ENCODE results near the gene POU4F3.

POU4F3 gene

GRCh38 chr5:146329697-146330096 lies 8.9 kb upstream of the POU4F3 start:
- TF ChIP-seq CTCF (conservative IDR thresholded peaks at IDR 0.05), result no peak
- no peak overlapping the region for H3K27ac ChIP-seq

GRCh38 chr5:146331423-146331822 lies 7.2 kb upstream of the POU4F3 start:
- TF ChIP-seq CTCF (conservative IDR thresholded peaks at IDR 0.05), result no peak
- no peak overlapping the region for H3K27ac ChIP-seq

GRCh38 chr5:146334074-146334533 lies 4.5 kb upstream of the POU4F3 start:
- H3K27ac ChIP-seq, result no peak overlapping the region
- no peak for TF ChIP-seq CTCF (conservative IDR thresholded peaks at IDR 0.05)

- H3K27ac ChIP-seq, result no peak overlapping the region
- TF ChIP-seq CTCF (conservative IDR thresholded peaks at IDR 0.05), result no peak
Measured at GRCh38 chr5:146336197-146336596, 2.4 kb upstream of the POU4F3 start.

- no peak overlapping the region for H3K27ac ChIP-seq
- no peak for TF ChIP-seq CTCF (conservative IDR thresholded peaks at IDR 0.05)
Measured at GRCh38 chr5:146337264-146337904, 1.3 kb upstream of the POU4F3 start.

GRCh38 chr5:146337928-146338327 lies 711 bp upstream of the POU4F3 start:
- H3K27ac ChIP-seq, result no peak overlapping the region
- TF ChIP-seq CTCF (conservative IDR thresholded peaks at IDR 0.05), result no peak

GRCh38 chr5:146339715-146340259 lies 1.1 kb downstream of the POU4F3 start:
- H3K27ac ChIP-seq, result no peak overlapping the region
- no peak for TF ChIP-seq CTCF (conservative IDR thresholded peaks at IDR 0.05)

All from VCaP (cell line).